ENCODE measurements around the gene SIL1.

Gene SIL1

DNA sequence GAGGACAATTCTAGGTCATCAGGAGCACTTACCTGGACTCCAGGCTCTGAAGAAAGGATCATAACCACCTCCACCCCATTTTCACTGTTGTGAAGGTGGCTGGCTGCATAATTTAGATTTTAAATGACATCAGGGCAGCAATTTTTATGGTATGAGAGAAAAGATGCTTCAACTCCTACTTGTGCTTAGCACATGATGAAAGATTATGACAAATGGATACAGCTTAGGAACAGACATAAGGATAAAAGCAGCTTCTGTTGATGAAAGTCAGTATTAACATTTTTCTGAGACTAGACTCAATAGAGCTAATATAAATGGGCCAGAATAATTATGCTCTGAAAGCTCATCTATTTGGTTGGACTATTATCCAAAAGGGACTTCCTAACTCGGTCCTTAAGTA lies 72.2 kb downstream of the SIL1 start:
- TF ChIP-seq, protein P1, sequence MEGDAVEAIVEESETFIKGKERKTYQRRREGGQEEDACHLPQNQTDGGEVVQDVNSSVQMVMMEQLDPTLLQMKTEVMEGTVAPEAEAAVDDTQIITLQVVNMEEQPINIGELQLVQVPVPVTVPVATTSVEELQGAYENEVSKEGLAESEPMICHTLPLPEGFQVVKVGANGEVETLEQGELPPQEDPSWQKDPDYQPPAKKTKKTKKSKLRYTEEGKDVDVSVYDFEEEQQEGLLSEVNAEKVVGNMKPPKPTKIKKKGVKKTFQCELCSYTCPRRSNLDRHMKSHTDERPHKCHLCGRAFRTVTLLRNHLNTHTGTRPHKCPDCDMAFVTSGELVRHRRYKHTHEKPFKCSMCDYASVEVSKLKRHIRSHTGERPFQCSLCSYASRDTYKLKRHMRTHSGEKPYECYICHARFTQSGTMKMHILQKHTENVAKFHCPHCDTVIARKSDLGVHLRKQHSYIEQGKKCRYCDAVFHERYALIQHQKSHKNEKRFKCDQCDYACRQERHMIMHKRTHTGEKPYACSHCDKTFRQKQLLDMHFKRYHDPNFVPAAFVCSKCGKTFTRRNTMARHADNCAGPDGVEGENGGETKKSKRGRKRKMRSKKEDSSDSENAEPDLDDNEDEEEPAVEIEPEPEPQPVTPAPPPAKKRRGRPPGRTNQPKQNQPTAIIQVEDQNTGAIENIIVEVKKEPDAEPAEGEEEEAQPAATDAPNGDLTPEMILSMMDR (IDR thresholded peaks at IDR 0.05; ENCODE audit: low read depth, low read length) = no peak
- no peak for DNase-seq (ENCODE audit: low read depth in 2 of 2)
- H3K4me3 ChIP-seq (replicated peaks in 1 of 2; ENCODE audit: low read depth in 2 of 2, low read length in 2 of 2) = no peak overlapping the region

DNA sequence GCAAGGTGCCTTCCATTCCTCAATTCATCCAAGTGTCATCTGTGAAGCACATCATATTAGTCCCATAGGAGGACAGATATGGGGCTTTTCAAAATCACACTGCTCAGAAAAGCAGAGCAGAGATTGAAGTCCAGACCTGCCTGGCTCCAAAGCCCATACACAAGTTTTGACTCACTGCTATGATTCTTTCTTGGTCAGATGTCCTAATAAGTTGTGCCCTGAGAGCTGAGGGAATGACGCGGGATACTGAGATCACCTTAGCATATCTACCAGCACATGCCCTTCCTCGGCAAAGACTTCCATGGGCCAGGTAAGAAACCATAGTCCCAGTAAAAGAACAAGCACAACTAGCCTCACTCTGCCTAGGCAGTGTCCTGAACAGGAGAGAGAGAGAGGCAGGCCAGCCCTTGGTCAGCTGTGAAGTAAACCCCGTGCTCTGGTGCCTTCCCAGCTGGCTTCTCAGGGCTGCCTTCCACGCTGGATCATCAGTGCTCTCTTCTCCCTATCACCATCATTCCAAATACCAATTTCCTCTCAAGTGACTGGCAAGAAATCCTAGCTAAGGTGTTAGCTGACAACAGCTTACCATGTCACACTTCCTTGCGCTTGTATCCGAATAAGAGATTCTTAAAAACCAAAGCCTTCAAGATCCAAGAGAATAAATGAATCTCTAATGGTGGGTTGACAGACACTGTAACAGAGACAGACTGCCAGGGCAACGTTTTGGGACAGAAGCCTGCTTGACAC lies 73.2 kb downstream of the SIL1 start:
- DNase-seq (ENCODE audit: low read depth in 2 of 2) = no peak
- TF ChIP-seq, protein P1 (IDR thresholded peaks at IDR 0.05; ENCODE audit: low read depth, low read length) = no peak

DNA sequence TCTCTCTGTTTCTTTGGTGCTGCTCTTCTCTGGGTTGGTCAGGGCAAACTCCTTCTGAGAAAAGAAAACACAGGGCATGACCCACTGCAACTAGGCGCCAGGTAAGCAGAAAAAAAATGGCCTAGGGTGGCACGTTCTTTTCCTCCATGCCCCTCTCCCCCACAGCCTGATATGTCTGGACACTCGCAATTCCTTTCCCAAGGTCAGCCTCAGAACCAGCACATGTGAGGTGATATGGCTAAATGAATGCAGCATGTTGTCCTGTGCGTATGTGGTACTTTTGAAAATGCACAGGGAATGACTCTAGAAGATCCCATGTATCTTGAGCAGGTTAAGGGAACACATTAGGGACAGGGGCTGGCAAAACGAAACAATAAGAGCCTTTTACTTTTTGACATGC lies 77.0 kb downstream of the SIL1 start:
- TF ChIP-seq, protein P1 (IDR thresholded peaks at IDR 0.05; ENCODE audit: low read depth, low read length) = no peak
- H3K4me3 ChIP-seq (replicated peaks in 1 of 2; ENCODE audit: low read depth in 2 of 2, low read length in 2 of 2) = no peak overlapping the region
- DNase-seq (ENCODE audit: low read depth in 2 of 2) = no peak

More for the DNA sequence above, 73.2 kb downstream of the SIL1 start:
- no peak overlapping the region for H3K4me3 ChIP-seq (replicated peaks in 1 of 2; ENCODE audit: low read depth in 2 of 2, low read length in 2 of 2)

DNA sequence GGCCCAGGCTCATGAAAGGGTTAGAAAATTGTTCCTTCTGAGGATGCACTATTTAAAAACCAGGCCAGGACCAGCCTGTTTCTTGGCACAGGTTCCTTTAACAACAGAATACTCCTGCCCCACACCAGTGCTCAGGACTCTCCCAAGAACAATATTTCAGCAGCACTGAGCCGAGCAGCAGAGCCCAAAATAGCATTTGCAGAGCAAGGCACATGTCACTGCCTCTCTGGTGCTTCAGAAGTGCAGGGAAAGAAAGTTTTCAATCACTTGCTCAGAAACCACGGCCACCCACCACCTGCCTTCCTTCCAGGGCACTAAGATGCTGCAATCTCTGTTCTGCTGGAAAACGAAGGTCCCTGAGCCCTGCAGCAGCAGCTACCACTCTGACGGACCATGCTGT lies 77.6 kb downstream of the SIL1 start:
- no peak for DNase-seq (ENCODE audit: low read depth in 2 of 2)
- H3K4me3 ChIP-seq (replicated peaks in 1 of 2; ENCODE audit: low read depth in 2 of 2, low read length in 2 of 2) = no peak overlapping the region
- TF ChIP-seq, protein P1 (IDR thresholded peaks at IDR 0.05; ENCODE audit: low read depth, low read length) = no peak

DNA sequence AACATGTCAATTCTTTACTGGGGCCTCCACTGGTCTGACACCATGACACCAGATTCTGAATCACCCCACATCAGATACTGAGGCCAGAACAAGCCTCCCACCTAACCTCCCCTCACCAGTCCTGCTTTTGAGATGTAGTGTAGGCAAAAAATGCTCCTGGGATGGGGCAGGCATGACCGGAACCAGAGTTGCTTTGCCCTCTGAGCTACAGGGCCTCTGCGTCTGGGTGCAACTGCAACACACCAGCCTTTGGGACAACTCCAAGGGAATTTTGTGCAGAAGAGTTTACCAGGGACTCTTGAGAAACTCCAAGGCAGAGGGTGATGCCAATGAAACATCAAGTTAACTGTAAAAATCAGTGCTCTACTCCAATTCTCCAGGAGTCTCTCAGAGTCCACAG lies 79.4 kb downstream of the SIL1 start:
- TF ChIP-seq, protein P1 (IDR thresholded peaks at IDR 0.05; ENCODE audit: low read depth, low read length) = no peak
- H3K4me3 ChIP-seq (replicated peaks in 1 of 2; ENCODE audit: low read depth in 2 of 2, low read length in 2 of 2) = no peak overlapping the region
- no peak for DNase-seq (ENCODE audit: low read depth in 2 of 2)

DNA sequence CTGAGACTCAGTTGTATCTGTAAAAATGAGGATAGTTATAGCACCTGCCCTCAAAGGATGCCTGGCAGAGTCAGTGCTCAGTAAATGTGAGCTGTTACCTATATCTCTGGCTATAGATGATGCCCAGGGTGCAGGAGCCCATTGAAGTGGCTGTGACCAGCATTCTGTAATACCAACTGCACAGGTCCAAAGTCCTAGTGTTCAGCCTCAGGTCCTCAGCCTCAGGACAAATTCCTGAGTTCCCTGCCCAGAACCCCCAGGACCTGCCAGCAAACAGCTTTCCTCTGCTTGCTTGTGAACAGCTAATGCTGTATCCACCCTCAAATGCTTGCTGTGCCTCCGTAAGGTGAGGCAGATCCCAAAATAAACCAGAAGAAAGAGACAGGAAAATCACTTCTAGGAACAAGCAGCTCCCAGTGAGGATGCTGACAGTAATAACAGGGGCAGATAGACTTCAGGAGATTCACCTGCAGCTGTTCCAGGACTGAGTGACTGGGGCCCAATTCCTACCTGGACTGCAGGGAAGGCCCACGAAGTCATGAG lies 80.8 kb downstream of the SIL1 start:
- no peak for DNase-seq (ENCODE audit: low read depth in 2 of 2)
- no peak overlapping the region for H3K4me3 ChIP-seq (replicated peaks in 1 of 2; ENCODE audit: low read depth in 2 of 2, low read length in 2 of 2)
- TF ChIP-seq, protein P1 (IDR thresholded peaks at IDR 0.05; ENCODE audit: low read depth, low read length) = no peak
